Stimulated activated CD8-positive, alpha-beta memory T cell treated with anti-CD3 and anti-CD28 coated beads, Interleukin-7, amount 100 ng/mL, for 24 hours (primary cell): ENCODE results near the gene ST8SIA5.

ENCODE experiments used
- DNase-seq: peaks from one replicate; pipeline ENCODE4 v3.0.0-alpha.2; 2020; ENCODE audit warnings: low read depth

ST8SIA5 gene

GRCh38 chr18:46740046-46740445 is 16.8 kb downstream of the ST8SIA5 start:
- DNase-seq, result no peak

DNA sequence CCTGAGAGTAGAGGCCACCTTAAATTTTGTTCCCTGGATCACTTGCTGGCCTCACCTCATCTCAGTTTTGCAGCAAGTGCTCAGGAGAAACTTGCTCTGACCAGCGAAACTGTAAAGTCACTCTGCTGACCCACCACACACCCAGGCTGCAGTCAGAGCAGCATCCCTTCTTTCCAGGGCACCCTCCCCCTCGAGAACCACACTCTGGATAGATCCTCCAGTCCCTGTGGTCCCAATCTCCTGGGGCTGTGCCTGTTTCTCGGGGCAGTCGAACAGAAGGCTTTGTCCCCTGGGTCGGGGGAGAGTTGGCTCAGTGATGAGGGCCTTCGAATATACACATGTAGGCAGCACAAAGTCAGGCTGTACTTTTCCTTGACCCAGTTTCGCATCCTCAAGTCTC is 18.4 kb downstream of the ST8SIA5 start:
- DNase-seq, result no peak

GRCh38 chr18:46736736-46737135 is 20.1 kb downstream of the ST8SIA5 start:
- DNase-seq, result no peak

DNA sequence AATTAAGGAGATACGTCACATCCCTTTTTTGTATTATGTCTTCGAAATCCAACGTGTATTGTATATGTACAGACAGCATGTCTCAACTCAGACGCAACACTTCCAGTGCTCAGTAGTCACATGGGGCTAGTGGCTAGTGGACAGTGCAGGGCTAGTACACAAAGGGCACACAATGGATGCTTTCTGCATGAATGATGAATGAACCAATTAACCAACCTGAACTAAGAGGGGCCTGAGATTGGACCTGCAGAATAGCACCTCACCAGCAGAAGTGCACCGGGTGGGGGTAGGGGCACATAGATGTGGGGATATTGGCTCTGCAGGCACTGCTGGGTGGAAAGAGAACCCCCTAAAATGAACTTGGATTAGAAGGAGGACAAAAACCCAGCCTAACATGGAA is 20.7 kb downstream of the ST8SIA5 start:
- no peak for DNase-seq

DNA sequence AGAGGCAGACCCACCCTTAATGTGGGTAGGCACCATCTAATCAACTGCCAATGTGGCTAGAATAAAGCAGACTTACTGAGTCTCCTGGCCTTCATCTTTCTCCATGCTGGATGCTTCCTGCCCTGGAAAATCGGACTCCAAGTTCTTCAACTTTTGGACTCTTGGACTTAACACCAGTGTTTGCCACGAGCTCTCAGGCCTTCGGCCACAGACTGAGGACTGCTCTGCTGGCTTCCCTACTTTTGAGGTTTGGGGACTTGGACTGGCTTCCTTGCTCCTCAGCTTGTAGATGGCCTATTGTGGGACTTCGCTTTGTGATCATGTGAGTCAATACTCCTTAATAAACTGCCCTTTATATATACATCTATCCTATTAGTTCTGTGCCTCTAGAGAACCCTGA is 21.9 kb downstream of the ST8SIA5 start:
- DNase-seq, result no peak

DNA sequence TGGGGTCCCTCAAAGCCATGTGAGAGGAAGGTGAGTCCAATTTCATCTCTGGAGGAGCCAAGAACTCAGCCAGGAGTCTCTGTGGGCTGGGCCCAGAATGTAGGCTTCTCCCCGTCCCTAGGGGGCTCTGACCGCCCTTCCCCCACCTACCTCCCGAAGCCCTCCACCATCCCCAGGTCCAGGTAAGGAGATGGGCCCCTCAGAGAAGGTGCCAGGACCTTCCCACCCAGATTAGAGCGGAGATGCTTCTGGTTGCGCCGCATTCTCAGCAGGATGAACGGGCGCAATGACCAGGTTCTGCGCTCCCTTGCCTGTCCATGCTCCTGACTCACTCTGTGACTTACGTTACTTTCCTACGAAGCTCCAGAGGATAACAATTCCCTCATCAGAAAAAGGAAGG is 23.0 kb downstream of the ST8SIA5 start:
- DNase-seq, result no peak

DNA sequence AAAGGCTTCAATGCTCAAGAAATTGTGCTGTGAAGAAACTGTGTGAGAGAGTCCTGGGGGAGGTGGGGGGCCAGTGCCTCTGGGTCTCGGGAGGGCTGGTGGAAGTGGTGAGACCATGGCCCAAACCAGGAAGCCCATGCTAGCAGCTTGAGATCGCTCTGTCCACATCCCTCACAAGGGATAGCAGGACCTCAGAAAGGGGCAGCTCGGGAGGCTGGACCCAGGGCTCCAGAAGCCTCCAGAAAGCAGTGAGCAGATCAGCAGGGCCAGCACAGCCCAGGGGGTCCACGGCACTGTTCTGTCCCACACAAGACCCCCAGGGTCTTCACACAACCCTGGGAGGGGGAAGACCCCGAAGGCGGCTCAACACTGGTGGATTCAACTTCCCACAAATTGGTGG is 24.1 kb downstream of the ST8SIA5 start:
- DNase-seq, result no peak

DNA sequence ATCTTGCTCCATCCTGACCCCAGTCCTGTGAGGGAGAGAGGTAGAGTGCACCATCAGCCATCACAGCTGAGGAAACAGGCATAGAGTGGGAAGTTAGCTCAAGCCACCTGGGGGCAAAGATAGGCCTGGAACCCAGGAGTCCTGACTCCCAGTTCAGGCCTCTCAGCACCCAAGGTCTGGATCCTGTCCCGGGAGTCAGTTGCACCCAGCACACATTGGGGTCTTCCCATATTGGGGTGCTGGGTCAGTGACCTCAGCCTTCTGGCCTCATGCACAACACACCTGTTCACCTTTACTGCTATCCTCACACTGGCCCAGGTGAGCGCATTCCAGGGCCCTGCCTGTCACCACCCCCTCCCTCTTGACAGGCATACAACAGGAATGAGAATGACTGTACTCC is 24.7 kb downstream of the ST8SIA5 start:
- no peak for DNase-seq

- no peak for DNase-seq
Observed at GRCh38 chr18:46731316-46731715, 25.5 kb downstream of the ST8SIA5 start.

DNA sequence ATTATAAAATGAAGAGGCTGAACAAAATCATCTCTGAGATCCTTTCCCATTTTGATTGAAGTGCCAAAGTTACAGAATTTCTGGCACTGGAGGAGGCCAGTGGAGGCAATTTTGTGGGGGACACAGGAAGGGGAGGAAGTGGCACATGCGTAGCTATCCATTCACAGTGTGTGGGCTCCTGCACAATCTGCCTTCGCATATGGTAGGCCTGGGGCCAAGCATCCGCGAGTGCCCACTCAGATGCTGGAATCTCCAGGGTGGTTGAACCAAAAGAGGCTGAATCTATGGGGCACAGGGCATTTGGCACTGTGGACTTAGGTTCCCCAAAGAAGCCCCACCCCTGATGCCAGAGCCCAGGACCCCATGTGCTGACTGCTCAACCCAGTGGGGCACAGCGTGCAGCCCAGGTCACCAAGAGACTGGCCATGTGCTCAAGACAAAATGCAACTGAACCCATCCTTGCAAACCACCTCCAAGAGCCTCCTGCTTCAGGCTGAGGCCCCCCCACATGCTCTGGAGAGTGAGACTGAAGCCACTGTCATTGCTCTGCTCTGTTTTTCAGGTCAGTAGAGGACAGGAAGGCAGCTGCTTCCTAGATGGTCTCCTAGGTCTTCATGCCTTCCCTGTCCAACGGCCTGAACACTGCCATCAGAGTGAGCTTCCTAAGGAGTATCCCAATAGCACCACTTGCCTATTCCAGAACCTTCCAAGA is 28.5 kb downstream of the ST8SIA5 start:
- DNase-seq, result no peak

- DNase-seq, result no peak
Observed at GRCh38 chr18:46727177-46727576, 29.7 kb downstream of the ST8SIA5 start.

DNA sequence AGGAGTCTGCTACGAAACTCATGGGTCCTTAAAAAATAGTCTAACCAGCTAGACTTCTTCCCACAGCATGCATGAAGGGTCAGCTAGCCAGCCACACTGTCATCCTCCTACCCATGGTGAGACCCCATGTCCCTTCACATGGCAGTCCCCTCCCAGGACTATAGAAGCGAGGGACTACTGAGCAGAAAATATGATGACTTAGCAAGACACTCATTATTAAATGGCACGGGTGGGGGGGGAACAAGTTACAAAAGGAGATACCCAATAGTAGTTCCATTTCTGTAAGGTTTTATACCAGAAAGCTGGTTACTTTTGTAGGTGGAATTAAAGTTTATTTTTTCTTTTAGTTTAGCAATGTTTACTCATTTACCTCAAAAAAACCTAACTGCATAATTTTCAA is 31.5 kb downstream of the ST8SIA5 start:
- DNase-seq, result no peak

GRCh38 chr18:46723856-46724415 is 32.9 kb downstream of the ST8SIA5 start:
- DNase-seq, result no peak

GRCh38 chr18:46722051-46722450 is 34.8 kb downstream of the ST8SIA5 start:
- no peak for DNase-seq

- no peak for DNase-seq
Observed at GRCh38 chr18:46721331-46721730, 35.5 kb downstream of the ST8SIA5 start.

DNA sequence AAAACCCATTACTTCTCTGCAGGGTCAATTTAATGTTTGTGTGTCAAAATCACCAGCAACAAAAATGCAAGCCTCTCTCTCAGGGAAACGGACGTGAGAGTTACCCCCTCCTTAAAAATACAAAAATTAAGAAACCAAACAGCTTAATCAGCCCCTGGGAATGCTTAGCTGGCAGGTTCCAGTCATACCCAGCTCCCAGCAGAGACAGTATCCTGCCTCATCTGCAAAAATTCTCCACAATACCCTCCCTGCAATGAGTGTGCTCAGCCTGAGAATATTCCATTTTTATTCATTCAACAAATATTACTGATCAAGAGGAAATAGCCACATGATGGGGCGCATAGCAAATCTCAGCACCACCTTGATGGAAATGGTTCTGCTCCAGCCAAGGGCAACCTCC is 36.3 kb downstream of the ST8SIA5 start:
- DNase-seq, result no peak

GRCh38 chr18:46720092-46720491 is 36.8 kb downstream of the ST8SIA5 start:
- no peak for DNase-seq

GRCh38 chr18:46719388-46719787 is 37.5 kb downstream of the ST8SIA5 start:
- no peak for DNase-seq

DNA sequence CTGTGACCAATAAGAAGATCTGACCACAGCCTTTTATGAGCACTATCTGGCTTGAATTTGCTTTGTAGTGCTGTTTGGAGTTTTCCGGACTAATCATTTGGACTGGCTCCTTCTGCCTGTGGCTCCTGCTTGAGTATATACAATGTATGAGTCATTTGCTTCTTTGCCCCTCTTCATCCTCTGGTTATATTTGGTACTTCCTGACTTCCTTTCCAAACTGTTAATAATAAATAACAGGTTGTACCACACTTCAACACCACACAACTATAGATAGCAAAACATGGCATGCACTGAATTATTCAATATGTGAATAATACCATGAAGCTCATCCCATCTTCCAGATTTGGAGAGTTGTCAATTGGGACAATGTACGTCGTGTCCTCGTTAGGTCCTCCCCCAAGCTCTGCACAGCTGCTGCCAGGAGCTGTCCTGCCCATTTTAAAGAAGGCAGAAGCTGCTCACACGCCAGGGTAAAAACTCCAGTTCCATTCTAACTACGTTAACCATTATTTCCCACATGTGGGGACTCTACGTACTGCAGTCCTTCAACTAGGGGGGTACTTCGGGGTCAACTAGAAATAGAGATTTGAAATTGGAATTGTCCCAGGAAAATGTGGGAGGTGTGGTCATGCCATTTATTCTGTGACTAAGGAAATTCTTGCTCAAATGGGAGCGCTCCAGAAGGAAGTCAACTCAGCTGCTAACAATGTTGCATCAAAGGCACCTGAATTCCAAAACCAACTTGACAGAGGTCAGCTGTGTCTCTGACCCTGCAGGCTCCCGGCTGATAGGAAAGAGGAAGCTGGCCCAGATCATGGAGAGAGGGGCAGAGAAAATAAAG is 38.1 kb downstream of the ST8SIA5 start:
- no peak for DNase-seq

GRCh38 chr18:46716827-46717226 is 40.0 kb downstream of the ST8SIA5 start:
- DNase-seq, result no peak

DNA sequence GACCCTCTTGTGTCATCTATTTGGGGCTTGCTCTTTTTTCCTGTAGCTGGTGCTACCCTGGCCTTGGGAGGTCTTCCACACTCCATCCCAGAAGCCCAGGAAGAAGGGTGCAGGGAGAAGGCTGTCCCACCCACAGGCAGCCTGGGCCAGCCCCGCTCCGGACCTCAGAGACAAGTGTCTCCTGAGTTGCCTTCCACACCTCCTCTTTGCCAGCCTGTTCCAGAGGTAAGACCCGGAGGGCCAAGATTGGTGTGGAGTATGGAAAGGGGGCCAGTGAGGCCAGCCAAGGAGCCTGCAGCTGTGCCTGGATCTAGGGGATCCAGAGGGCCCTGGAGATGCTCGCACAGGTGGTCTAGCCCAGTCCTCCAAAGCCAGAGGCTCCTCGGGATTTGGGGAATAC is 40.5 kb downstream of the ST8SIA5 start:
- DNase-seq, result no peak

DNA sequence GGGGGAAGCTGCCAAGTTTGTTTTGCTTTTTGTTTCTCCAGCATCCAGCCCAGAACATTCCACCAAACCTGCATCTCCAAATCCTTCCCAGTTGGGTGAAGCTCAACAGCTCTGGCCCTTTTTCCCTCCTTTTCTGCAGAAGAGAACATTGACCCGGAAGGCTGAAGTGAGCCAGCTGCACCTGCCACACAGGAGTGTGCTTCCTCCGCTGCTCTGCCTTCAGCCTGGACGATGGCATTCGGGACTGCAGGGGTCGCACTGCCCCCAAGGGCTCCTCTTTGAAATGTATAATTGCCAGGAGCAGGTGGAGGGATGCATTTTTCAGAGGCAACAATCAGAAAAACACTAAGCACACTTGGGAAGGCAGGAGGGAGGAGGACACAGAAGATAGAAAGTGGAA is 41.8 kb downstream of the ST8SIA5 start:
- DNase-seq, result no peak

- DNase-seq, result no peak
Observed at GRCh38 chr18:46712406-46712805, 44.4 kb downstream of the ST8SIA5 start.
